Tibial artery (tissue), 4 donors: ENCODE results near the gene RPTOR.

ENCODE experiments used
- DNase-seq, 2 donors: peaks; one replicate each; pipeline ENCODE4 v3.0.0-alpha.2; 2019
- H3K27ac ChIP-seq, 2 donors: fragments of 200-600 bp; sonication (generic) in 1 of 2; 1 replicate in 1 of 2; 2 replicates in 1 of 2; pipeline ENCODE4 v1.5.1; 2018 to 2019; ENCODE audit warnings: mild to moderate bottlenecking in 1 of 2
- H3K27me3 ChIP-seq, 2 donors: fragments of 200-600 bp; sonication (generic) in 1 of 2; one replicate each; pipeline versions ENCODE4 v1.5.1 to v1.6.0; 2016 to 2019
- H3K36me3 ChIP-seq, 3 donors: fragments of 200-600 bp; sonication (generic) in 2 of 3; one replicate each; pipeline ENCODE4 v1.5.1; 2016 to 2019; ENCODE audit warnings: mild to moderate bottlenecking in 2 of 3
- H3K4me1 ChIP-seq, 4 donors: fragments of 200-600 bp; sonication (generic) in 2 of 4; 1 replicate in 3 of 4; 2 replicates in 1 of 4; pipeline ENCODE4 v1.5.1; 2016 to 2019
- H3K4me3 ChIP-seq, 2 donors: fragments of 200-600 bp; sonication (generic) in 1 of 2; 1 replicate in 1 of 2; 2 replicates in 1 of 2; pipeline ENCODE4 v1.5.1; 2018 to 2019; ENCODE audit warnings: mild to moderate bottlenecking in 2 of 2
- H3K9me3 ChIP-seq, 3 donors: fragments of 200-600 bp; sonication (generic) in 1 of 3; one replicate each; pipeline ENCODE4 v1.5.1; 2016 to 2019
- CTCF ChIP-seq, 2 experiments: fragments of 200-600 bp in 1 of 2; fragments of 450-650 bp in 1 of 2; IDR thresholded peaks; one replicate each; pipeline ENCODE4 v1.5.1; 2017 to 2019; ENCODE audit warnings: antibody characterized with exemption in 2 of 2, mild to moderate bottlenecking in 1 of 2, moderate library complexity in 1 of 2
- intact Hi-C: fragments of 100-400 bp; cut with DNase I; formaldehyde crosslinking; loops from one replicate; pipeline ENCODE4 v1.15.0; 2023; ENCODE audit warnings: low total_unique reads

Gene RPTOR

DNA sequence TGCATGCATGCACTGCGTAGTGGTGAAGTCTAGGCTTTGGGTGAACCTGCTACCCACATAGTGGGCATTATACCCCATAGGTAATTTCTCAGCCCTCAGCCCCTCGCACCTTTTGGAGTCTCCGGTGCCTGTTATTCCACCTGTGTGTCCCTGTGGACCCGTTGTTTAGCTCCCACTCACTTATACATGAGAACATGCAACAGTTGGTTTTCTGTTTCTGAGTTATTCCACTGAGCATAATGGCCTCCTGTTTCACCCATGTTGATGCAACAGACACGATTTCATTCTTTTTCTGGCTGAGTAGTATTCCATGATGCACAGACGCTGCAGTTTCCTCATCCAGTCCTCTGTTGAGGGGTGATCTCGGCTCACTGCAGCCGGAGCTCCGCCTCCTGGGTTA lies 305.5 kb downstream of the RPTOR start:
- TF ChIP-seq CTCF (IDR thresholded peaks at IDR 0.05) = no peak

DNA sequence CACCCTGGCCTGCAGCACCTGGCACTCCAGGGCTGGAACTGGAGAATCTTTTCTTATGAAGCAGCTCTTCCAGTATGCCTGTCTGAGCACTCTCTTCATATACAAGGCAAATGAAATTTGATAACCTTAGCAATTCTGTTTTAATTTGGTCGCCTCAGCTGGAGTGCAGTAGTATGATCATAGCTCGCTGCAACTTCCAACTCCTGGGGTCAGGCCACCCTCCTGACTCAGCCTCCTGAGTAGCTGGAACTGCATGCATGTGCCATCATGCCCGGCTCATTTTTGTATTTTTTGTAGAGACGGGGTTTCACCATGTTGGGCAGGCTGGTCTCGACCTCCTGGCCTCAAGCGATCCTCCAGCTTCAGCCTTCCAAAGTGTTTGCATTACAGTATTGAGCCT lies 306.2 kb downstream of the RPTOR start:
- Histone ChIP-seq H3K36me3 (peaks cover 12 to 49% (median 43%) of the 10 kb centered on the region in 3 donors), H3K4me3 (no peak overlapping the region), H3K27me3 (no peaks in the 10 kb centered on the region), H3K4me1 (peaks cover 0 to 7% (median 0%) of the 10 kb centered on the region in 4 donors), H3K27ac (no peak overlapping the region), H3K9me3 (no peaks in the 10 kb centered on the region)
- intact Hi-C loops = no loop called here
- DNase-seq = no peak
- TF ChIP-seq CTCF (IDR thresholded peaks at IDR 0.05) = no peak

More for the DNA sequence above, 305.5 kb downstream of the RPTOR start:
- no peak for DNase-seq
- intact Hi-C loops = no loop called here
- Histone ChIP-seq H3K27me3 (no peaks in the 10 kb centered on the region), H3K27ac (no peak overlapping the region), H3K4me1 (peaks cover 0 to 7% (median 0%) of the 10 kb centered on the region in 4 donors), H3K4me3 (no peak overlapping the region), H3K9me3 (no peaks in the 10 kb centered on the region), H3K36me3 (peaks cover 12 to 46% (median 37%) of the 10 kb centered on the region in 3 donors)

DNA sequence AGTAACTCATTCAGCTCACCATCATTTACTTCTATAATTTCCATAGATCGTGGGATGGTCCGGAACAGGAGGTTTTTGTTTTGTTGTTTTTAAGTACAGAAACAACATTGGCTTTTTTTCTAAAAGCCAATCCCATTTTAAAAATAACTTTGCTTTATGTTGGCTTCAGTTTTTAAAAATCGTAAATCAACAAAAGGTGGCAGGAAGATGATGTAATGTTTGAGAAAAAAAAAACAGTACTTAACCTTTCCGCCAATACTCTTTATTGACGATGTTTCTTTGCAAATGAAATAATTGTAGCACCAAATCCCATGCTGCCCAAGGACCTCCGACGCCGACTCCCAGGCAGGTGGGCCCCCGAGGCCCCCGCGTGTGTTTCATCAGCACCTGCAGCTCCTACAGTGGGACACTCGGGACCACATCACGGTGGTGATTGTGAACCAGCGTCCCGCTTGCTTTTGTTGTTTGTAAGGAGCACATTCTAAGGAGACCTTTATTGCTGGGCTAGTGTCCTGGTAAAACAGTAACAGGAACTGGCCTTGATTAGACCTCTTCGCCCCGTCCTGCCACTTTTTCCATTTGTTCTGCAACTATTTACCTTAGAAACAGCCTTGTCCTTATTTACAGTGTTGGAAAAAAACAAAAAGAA lies 306.8 kb downstream of the RPTOR start:
- no peaks in the 10 kb centered on the region for H3K9me3 ChIP-seq
- peaks cover 10 to 48% (median 38%) of the 10 kb centered on the region in 3 donors for H3K36me3 ChIP-seq
- H3K27me3 ChIP-seq = no peaks in the 10 kb centered on the region
- TF ChIP-seq CTCF (IDR thresholded peaks at IDR 0.05) = no peak
- H3K27ac ChIP-seq = no peak overlapping the region
- no peak overlapping the region for H3K4me3 ChIP-seq
- intact Hi-C loops = no loop called here
- H3K4me1 ChIP-seq = peaks cover 0 to 11% (median 0%) of the 10 kb centered on the region in 4 donors
- no peak for DNase-seq

- H3K4me1 ChIP-seq = peaks cover 0 to 16% (median 0%) of the 10 kb centered on the region in 4 donors
- no peak overlapping the region for H3K27ac ChIP-seq
- H3K27me3 ChIP-seq = no peaks in the 10 kb centered on the region
- no peak for DNase-seq
- H3K36me3 ChIP-seq = peaks cover 5 to 37% (median 28%) of the 10 kb centered on the region in 3 donors
- no peak overlapping the region for H3K4me3 ChIP-seq
- TF ChIP-seq CTCF (IDR thresholded peaks at IDR 0.05) = no peak
- no peaks in the 10 kb centered on the region for H3K9me3 ChIP-seq
- intact Hi-C loops = no loop called here
These were observed 307.9 kb downstream of the RPTOR start for GRCh38 chr17:80852476-80853015.

DNA sequence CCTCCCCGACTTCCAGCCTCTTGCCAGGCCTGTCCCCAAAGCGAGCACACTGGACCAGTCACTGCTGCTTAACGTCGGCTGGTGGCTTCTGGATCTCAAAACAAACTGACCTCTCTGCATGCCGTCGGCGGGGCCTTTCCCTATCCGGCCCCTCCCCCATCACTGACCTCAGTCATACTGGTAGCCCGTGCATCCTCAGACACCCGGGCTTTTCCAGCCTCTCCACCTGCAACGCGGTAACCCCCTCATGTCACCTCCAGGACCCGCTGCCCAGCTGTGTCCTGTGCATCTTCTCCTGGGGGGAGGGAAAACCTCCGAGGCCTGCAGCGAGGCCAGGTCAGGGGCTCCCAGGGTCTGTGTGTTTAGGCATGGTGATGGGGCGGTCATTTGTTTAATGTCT lies 308.4 kb downstream of the RPTOR start:
- intact Hi-C loops = no loop called here
- Histone ChIP-seq H3K4me3 (no peak overlapping the region), H3K4me1 (peaks cover 0 to 16% (median 0%) of the 10 kb centered on the region in 4 donors), H3K27me3 (no peaks in the 10 kb centered on the region), H3K9me3 (no peaks in the 10 kb centered on the region), H3K27ac (no peak overlapping the region), H3K36me3 (peaks cover 5 to 33% (median 27%) of the 10 kb centered on the region in 3 donors)
- DNase-seq = no peak
- TF ChIP-seq CTCF (IDR thresholded peaks at IDR 0.05) = no peak
